GM19468 (cell line): Measurements from ENCODE around the gene HAUS5.
"Not testable (repeated sequence)": the region's sequence is repeated elsewhere in the genome, so short reads cannot be mapped to it uniquely, and the experiment has no call there.

ENCODE experiments used
- ATAC-seq: cut with Tn5 transposase; IDR thresholded peaks from one replicate; pipeline ENCODE4 v1.9.1; 2021; ENCODE audit warnings: mild to moderate bottlenecking, moderate library complexity, moderate number of reproducible peaks; ENCODE audit not compliant: unreplicated experiment; ENCODE audit errors: extremely low read depth

The HAUS5 gene

DNA sequence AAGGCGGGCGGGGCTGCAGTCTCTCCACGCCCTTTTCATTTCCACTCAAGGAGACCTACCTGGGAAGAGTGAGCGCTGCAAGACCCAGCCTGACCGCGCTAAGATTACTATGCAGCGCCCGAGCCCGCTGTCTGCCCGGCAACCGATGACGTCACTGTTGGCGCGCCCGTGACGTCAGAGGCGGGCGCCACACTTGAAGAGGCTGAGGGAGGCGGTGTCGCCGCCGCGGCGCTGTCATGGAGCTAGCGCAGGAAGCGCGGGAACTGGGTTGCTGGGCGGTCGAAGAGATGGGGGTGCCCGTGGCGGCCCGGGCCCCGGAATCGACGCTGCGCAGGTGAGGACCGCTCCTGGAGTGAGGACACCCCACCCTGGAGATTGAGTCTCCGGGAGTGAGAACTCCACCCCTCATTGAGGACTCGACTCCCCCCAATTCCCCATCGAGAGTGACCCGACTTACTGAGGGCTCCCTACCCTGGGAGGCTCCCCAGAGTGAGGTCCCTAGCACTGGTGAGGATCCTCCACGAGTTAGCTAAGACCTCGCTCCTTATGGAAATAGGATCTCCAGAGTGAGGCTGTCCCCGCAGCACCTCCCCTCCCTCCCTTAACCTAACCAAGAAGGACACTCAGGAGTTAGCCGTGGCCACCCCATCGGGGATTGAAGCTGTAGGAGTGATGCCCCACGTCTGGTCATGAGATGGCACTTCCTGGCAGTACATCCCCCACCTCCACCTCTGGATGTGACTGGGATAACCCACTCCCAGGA lies at the start of gene HAUS5:
HAUS5 (plus strand) TSS at position 177 of the 763 bp plus-strand sequence; CDS start at position 237, 60 bp downstream.
- ATAC-seq = peak; percentile 59

DNA sequence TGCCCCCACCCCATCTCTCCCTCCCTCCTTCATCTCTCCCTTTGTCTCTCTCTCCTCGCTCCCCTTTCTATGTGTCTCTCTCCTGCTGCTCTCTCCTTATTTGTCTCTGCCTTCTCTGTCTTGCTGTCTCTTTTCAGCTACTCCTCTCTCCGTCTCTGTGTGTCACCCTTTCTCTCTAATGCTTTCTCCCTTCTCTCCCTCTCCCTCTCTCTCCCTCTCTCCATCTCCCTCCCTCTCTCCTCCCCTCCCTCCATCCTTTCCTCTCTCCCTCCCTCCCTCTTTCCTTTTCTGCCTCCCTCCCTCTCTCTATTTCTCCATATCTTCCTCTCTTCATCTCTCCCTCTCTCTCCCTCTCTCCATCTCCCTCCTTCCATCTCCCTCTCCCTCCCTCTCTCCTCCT lies 49.8 kb upstream of the HAUS5 start:
- ATAC-seq = no peak

- no peak for ATAC-seq
Measured at GRCh38 chr19:35563207-35563829, 49.2 kb upstream of the HAUS5 start, which contains the start of gene ATP4A. TSS of gene ATP4A (minus strand) at chr19:35563658. CDS start at chr19:35563629, 29 bp downstream.

DNA sequence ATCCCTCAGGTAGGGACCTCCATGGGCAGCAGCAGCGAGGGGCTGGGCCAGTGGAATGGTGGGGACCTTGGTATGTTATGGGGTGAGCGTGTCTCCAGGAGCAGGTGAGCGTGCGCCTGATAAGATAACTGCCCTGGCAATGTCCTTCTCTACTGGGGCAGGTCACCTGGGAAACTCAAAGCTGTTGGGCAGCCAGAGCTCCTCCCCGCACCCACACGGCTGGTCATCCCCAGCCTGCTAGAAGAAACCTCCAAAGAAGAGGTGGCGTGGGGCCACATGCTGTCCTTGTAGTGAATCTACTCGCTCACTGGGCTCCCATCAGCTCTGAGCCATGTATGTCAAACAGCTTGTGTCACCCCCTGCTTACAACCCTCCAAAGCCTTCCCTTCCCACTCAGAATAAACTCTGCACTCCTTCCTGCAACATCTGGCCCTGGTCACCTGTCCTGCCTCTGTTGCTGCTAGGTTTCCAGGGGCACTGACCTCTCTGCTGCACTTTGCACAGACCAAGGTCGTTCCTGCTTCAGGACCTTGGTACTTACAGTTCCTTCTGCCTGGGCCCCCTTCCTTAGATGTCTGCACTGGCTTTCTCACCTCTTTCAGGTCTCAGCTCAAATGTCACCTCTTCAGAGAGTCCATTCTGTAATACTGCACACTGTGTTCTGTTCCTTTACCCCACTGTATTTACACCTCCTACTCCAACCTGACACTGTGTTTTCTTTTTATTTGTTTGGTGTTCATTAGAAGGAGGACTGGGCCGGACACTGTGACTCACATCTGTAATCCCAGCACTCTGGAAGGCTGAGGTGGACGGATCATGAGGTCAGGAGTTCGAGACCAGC lies 47.3 kb upstream of the HAUS5 start:
- ATAC-seq = no peak

GRCh38 chr19:35566738-35567137 lies 45.8 kb upstream of the HAUS5 start:
- no peak for ATAC-seq

- no peak for ATAC-seq
Measured at GRCh38 chr19:35569281-35569781, 43.2 kb upstream of the HAUS5 start.

DNA sequence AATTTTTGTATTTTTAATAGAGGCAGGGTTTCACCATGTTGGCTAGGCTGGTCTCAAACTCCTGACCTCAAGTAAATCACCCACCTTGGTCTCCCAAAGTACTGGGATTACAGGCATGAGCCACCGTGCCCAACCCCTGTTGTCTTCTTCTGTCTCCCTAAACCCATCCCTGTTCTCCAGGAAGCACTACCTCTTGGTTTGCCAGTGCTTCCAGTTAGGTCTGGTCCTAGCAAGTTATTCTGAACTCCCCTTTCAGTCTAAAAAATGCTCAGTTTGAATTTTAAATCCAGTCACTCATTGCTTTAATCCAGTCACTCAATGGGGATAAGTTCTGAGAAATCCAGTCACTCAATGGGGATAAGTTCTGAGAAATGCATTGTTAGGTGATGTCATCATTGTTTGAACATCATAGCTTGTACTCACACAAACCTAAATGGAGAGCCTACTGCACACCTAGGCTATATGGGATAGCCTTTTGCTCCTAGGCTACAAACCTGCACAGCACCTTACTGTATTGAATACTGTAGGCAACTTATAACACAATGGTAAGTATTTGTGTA lies 41.0 kb upstream of the HAUS5 start:
- ATAC-seq = no peak

DNA sequence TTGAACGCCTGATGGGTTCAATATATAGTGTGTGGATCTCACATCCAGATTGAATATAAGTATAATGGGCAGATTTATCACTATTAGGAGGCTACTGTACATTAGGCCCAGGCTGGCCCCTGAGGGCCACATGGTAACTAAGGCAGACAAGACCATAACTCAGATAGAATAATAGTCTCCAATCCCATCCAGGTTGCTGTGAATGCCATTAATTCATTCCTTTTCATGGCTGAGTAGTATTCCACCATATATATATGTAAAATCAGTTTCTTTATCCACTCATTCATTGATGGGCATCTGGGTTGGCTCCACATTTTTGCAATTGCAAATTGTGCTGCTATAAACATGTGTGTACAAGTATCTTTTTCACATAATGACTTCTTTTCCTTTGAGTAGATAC lies 34.6 kb upstream of the HAUS5 start:
- ATAC-seq = no peak

- no peak for ATAC-seq
Measured at GRCh38 chr19:35578707-35579106, 33.8 kb upstream of the HAUS5 start.

- no peak for ATAC-seq
Measured at GRCh38 chr19:35582760-35583159, 29.8 kb upstream of the HAUS5 start.

DNA sequence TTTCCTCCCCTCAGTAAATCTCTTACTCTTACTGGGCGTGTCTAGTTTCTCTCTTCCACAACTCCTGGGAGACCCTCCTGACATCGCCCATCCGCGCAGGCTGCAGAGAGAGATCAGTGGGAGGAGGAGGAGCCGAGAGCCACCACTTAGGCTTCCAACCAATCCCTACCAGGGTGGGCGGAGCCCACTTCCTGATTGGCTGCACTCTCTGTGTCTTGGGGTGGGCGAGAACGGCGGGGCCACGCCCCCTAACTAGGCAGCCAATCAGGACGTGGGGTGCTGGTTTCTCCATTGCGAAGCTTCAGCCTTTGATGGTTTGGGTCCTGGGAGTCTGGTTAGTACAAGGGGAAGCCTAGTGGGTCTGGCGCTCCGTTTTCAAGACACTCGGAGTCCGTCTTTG lies 26.7 kb upstream of the HAUS5 start, which contains the start of gene PMIS2:
PMIS2 (plus strand) TSS at position 326 of the 400 bp plus-strand sequence. CDS start 87 bp downstream, outside the sequence.
- ATAC-seq = no peak

- no peak for ATAC-seq
Measured at GRCh38 chr19:35587321-35587720, 25.2 kb upstream of the HAUS5 start.

- ATAC-seq = no peak
Measured at GRCh38 chr19:35590875-35591274, 21.7 kb upstream of the HAUS5 start.

GRCh38 chr19:35592226-35592625 lies 20.3 kb upstream of the HAUS5 start:
- ATAC-seq = no peak

DNA sequence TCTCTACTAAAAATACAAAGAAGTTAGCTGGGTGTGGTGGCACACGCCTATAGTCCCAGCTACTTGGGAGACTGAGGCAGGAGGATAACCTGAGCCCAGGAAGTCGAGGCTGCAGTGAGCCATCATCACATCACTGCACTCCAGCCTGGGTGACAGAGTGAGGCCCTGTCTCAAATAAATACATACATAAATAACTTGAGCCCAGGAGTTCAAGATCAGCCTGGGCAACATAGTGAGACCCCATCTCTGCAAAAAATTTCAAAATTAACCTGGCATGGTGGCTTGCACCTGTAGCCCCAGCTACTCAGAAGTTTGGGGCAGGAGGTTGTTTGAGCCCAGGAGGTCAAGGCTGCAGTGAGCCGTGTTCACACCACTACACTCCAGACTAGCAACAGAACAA lies 17.5 kb upstream of the HAUS5 start:
- not testable (repeated sequence) for ATAC-seq

GRCh38 chr19:35595928-35596327 lies 16.6 kb upstream of the HAUS5 start:
- no peak for ATAC-seq

DNA sequence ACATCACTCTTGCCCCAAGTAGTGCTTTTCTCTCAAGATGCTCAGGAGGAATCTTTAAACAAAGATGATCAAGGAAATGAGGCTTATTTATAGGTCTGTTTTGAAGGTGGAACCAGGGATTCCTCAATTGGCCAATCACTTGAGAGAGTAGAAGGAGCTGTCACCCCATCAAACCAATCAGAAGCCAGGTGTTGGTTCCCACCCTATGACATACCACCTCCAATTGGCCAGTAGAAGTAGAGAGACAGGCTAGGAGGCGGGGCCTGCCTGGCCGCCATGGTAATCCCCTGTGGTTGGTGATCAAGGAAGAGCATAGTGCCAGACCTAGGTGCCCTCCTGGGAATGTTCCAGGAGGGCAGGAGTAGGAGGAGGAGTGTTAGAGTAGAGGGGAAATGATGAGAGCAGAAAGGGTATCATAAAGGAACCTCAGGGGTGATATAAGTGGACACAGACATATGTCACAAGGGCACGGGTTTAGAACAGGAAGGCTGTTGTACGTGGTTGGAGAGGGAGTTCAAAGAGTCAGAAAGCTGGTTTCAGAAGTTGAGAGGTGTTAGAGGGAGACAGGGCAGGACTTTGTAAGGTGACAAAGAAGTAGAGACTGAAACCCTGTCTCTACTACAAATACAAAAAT lies 16.1 kb upstream of the HAUS5 start:
- no peak for ATAC-seq

DNA sequence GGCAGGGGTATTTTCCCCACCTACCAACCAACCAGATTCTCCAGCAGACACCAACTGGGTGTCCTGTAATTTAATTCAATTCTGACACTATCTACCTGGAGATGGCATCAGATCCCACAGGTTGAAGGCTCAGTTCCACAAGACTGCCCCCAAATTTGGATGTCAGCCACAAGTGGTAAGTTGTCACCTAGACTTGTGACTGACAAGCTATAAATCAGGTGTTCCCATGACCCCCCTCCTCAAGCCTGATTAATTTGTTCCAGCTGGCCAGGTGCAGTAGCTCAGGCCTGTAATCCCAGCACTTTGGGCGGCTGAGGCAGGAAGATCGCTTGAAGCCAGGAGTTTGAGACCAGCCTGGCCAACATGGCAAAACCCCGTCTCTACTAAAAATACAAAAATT lies 10.6 kb upstream of the HAUS5 start:
- no peak for ATAC-seq

GRCh38 chr19:35604436-35604835 lies 8.1 kb upstream of the HAUS5 start:
- not testable (repeated sequence) for ATAC-seq

GRCh38 chr19:35607170-35607569 lies 5.4 kb upstream of the HAUS5 start:
- not testable (repeated sequence) for ATAC-seq
